Adipocyte (in vitro differentiated cells): Measurements from ENCODE around the gene GTF2E1.
A peak's percentile ranks its signal among the peaks of the same experiment; 100 is the strongest.
"Not testable (repeated sequence)": the region's sequence is repeated elsewhere in the genome, so short reads cannot be mapped to it uniquely, and the experiment has no call there.

ENCODE experiments used
- DNase-seq: peaks from one replicate; pipeline ENCODE4 v3.0.0-alpha.2; 2015; ENCODE audit warnings: low read depth
- H3K27me3 ChIP-seq: replicated peaks from 2 replicates; pipeline ENCODE4 v1.7.0; 2013; ENCODE audit warnings: mild to moderate bottlenecking, low read length, moderate library complexity; ENCODE audit not compliant: control insufficient read depth, insufficient read depth
- H3K36me3 ChIP-seq: 2 replicates; pipeline ENCODE4 v1.7.0; 2013; ENCODE audit warnings: low read length, mild to moderate bottlenecking, moderate library complexity; ENCODE audit not compliant: control insufficient read depth, insufficient read depth, severe bottlenecking
- H3K4me1 ChIP-seq: 2 replicates; pipeline ENCODE4 v1.7.0; 2013; ENCODE audit warnings: mild to moderate bottlenecking, low read length, moderate library complexity; ENCODE audit not compliant: control insufficient read depth, insufficient read depth
- H3K4me3 ChIP-seq: 2 replicates; pipeline ENCODE4 v1.7.0; 2013; ENCODE audit warnings: mild to moderate bottlenecking, low read length, moderate library complexity
- H3K9ac ChIP-seq: 2 replicates; pipeline ENCODE4 v1.7.0; 2013; ENCODE audit warnings: mild to moderate bottlenecking, low read length, moderate library complexity
- H3K9me3 ChIP-seq: 2 replicates; pipeline ENCODE4 v1.7.0; 2013; ENCODE audit warnings: mild to moderate bottlenecking, low read length, moderate library complexity; ENCODE audit not compliant: control insufficient read depth

The GTF2E1 gene

DNA sequence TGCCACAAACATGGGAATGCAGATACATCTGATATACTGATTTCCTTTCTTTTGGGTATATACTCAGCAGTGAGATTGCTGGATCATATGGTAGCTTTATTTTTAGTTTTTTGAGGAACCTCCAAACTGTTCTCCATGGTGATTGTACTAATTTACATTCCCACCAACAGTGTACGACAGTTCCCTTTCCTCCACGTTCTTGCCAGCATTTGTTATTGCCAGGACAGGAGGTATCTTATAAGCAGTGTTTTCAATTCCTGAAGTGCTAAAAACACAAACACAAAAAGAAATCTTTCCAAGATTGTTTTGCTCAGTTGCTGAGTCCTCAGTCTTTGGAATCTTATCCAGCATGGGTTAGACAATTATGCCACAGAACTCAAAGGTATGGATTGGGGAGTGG is 13.5 kb downstream of the GTF2E1 start:
- Histone ChIP-seq H3K4me3 (no peak overlapping the region), H3K9ac (no peak overlapping the region), H3K27me3 (no peaks in the 10 kb centered on the region), H3K4me1 (peaks cover 11% of the 10 kb centered on the region), H3K36me3 (peaks cover 19% of the 10 kb centered on the region), H3K9me3 (no peaks in the 10 kb centered on the region)
- DNase-seq = no peak

DNA sequence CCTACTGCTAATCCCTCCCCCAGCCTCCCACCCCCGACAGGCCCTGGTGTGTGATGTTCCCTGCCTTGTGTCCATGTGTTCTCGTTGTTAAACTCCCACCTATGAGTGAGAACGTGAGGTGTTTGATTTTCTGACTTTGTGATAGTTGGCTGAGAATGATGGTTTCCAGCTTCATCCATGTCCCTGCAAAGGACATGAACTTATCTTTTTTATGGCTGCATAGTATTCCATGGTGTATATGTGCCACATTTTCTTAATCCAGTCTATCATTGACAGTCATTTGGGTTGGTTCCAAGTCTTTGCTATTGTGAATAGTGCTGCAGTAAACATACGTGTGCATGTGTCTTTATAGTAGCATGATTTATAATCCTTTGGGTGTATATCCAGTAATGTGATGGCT is 16.0 kb downstream of the GTF2E1 start:
- not testable (repeated sequence) for H3K4me3 ChIP-seq, H3K27me3 ChIP-seq, H3K9me3 ChIP-seq, DNase-seq, H3K9ac ChIP-seq, H3K36me3 ChIP-seq
- H3K4me1 ChIP-seq = peaks cover 10% of the 10 kb centered on the region

DNA sequence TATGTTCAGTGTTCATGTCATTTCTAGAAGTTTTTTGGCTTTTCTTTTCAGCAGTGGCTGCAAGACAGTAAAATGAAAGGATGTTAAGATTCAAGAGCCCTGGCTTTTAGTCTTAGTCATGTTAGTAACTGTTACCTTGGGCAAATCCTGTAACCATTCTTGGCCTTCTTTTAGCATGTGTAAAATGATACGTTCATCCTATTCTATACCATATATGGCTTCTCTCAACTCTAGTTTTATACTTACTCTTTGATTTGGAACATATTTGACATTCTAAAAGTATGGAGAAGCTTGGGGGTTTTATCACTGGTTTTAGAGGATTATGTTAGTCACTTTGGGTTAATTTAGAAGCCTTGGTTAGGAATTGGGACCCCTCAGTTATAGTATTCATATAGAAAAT is 20.1 kb downstream of the GTF2E1 start:
- no peak overlapping the region for H3K9ac ChIP-seq
- H3K4me3 ChIP-seq = no peak overlapping the region
- peak; percentile 50 for DNase-seq
- H3K4me1 ChIP-seq = peaks cover 11% of the 10 kb centered on the region
- no peaks in the 10 kb centered on the region for H3K27me3 ChIP-seq
- no peaks in the 10 kb centered on the region for H3K9me3 ChIP-seq
- H3K36me3 ChIP-seq = peaks cover under 1% of the 10 kb centered on the region

DNA sequence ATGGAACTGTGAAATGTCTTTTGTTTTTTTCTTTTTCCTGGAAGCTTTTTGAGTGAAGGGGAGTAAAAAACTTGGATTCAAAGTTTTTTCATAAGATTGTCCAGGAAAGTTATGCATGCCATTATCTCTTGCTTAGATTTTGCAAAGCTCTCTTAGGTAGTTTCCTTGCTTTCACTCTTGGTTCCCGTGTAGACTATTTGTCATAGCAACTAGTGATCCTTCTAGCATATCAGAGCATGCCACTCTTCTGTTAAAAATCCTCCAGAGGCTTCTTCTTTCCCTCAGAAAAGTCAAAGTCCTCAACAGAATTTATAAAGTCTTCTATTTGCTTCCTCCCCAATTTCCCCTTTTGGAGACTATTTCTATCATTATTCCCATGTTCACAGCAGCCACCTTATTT is 21.1 kb downstream of the GTF2E1 start:
- peaks cover 17% of the 10 kb centered on the region for H3K4me1 ChIP-seq
- H3K36me3 ChIP-seq = no peaks in the 10 kb centered on the region
- H3K27me3 ChIP-seq = no peaks in the 10 kb centered on the region
- H3K4me3 ChIP-seq = no peak overlapping the region
- H3K9me3 ChIP-seq = no peaks in the 10 kb centered on the region
- no peak overlapping the region for H3K9ac ChIP-seq
- no peak for DNase-seq

DNA sequence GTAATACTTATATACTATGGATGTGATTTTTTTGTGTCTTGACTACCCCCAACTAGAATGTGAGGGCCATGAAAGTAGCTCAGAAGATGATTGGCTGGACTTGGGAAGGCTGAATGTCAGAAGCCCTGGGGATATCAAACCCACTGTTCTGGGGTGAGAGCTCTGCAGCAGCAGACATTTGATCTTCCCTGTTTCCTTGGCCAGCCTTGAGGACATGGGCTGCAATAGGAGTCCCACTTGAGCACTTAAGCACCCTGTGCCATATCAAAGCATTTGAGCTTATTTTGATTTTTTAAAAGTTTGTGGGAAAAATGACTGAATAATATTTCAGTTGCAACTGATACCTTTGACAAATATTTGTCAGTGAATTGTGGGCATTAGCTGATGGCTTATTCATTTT is 21.7 kb downstream of the GTF2E1 start:
- H3K9me3 ChIP-seq = no peaks in the 10 kb centered on the region
- no peak overlapping the region for H3K4me3 ChIP-seq
- H3K27me3 ChIP-seq = no peaks in the 10 kb centered on the region
- H3K9ac ChIP-seq = no peak overlapping the region
- no peak for DNase-seq
- no peaks in the 10 kb centered on the region for H3K36me3 ChIP-seq
- peaks cover 17% of the 10 kb centered on the region for H3K4me1 ChIP-seq

DNA sequence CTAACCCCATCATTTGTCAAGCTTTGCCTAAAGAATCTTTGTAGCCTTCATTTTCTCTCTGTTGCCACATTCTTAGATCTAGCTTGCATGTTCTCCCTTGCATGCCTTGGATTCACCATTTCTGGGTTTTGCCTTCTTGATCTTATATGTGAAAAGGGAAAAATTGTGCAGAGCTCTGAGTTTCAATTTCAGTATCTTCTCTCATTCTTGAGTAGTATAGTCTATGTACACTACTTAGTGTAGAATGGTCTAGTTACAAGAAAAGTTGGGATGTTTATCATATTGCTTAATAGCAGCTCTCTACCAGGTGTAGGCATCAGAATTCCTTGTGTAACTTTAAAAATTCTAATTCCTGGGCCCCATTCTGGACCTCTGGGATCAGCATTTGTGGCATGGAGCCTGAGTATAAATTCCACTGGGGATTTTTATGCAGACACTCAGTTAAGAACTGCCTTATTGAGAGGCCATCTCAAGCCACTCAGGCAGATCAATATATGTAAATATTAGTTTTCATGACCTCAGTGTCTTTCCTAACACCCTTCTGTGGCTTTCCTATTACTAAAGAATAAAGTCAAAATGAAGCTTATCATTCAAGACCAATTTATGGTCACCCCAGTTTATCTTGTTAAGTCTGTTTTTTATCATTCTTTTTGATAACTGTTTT is 23.4 kb downstream of the GTF2E1 start:
- H3K9me3 ChIP-seq = no peaks in the 10 kb centered on the region
- H3K36me3 ChIP-seq = no peaks in the 10 kb centered on the region
- no peak for DNase-seq
- H3K4me1 ChIP-seq = peaks cover 17% of the 10 kb centered on the region
- no peaks in the 10 kb centered on the region for H3K27me3 ChIP-seq
- no peak overlapping the region for H3K4me3 ChIP-seq
- H3K9ac ChIP-seq = no peak overlapping the region

DNA sequence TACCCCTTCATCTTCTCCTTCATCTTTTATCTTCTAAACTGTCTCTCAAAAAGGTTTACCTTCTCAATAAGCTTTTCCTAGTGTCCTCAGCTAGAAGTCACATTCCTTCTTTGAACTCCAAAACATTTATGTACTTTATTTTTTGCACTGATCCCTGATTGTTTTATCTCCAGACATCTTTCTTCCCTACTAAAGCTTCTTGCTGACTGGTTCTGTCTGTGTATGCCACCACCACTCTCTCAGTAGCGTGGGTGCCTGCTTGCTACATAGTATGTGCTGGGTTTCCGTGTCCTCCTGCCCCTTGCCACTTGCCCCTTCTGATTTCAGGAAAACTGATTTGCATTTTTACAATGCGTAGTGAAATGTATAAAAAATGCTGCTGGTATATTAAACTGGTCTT is 24.0 kb downstream of the GTF2E1 start:
- DNase-seq = no peak
- no peaks in the 10 kb centered on the region for H3K36me3 ChIP-seq
- no peaks in the 10 kb centered on the region for H3K27me3 ChIP-seq
- H3K4me3 ChIP-seq = no peak overlapping the region
- peaks cover 17% of the 10 kb centered on the region for H3K4me1 ChIP-seq
- H3K9me3 ChIP-seq = no peaks in the 10 kb centered on the region
- no peak overlapping the region for H3K9ac ChIP-seq

- Histone ChIP-seq H3K9me3 (no peaks in the 10 kb centered on the region), H3K4me1 (peaks cover 17% of the 10 kb centered on the region), H3K36me3 (peaks cover 4% of the 10 kb centered on the region), H3K9ac (no peak overlapping the region), H3K27me3 (no peaks in the 10 kb centered on the region), H3K4me3 (no peak overlapping the region)
- DNase-seq = peak; percentile 32
Measured at GRCh38 chr3:120767106-120767505, 24.6 kb downstream of the GTF2E1 start.

DNA sequence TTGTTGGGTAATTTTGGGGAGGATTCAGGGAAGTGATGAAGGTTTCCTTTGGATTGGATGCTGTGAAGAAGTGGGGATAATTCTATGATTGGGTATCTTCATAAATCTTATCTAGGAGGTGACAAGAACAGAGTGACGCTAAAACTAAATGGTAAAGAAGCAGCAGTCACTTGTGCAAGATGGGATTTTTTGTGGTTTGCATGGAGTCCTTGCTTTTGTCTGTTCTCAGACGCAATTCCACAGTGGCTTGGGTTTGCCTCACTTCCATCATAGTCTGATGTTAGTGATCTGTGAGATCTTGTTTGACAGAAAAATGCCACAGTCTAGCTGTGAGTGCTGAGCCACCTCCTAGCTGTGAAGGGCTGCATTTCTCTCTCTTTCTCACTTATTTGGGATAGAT is 26.9 kb downstream of the GTF2E1 start:
- Histone ChIP-seq H3K4me3 (no peak overlapping the region), H3K36me3 (peaks cover 13% of the 10 kb centered on the region), H3K4me1 (peaks cover 17% of the 10 kb centered on the region), H3K9me3 (no peaks in the 10 kb centered on the region), H3K27me3 (no peaks in the 10 kb centered on the region), H3K9ac (no peak overlapping the region)
- DNase-seq = no peak

DNA sequence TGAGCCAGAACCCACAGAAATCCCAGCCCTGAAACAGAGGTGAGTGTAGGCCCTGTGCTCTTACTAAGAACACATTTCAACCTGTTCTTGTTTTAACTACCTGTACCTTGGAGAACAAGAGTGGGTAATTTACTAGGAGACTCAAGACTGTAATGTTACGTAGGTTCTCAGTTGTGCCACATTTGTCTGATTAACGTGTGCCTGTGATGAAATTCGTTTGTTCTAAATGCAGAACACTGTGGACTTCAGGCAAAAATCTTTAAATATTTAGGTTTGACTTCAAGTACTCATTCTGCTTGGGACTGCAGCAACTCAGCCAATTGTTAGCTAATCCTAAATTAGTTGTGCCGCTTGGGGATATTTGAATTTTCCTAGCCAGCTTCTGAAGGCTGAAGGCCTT is 28.3 kb downstream of the GTF2E1 start:
- H3K27me3 ChIP-seq = no peaks in the 10 kb centered on the region
- H3K4me1 ChIP-seq = peaks cover 17% of the 10 kb centered on the region
- no peaks in the 10 kb centered on the region for H3K9me3 ChIP-seq
- no peak for DNase-seq
- peaks cover 24% of the 10 kb centered on the region for H3K36me3 ChIP-seq
- H3K4me3 ChIP-seq = no peak overlapping the region
- no peak overlapping the region for H3K9ac ChIP-seq

- Histone ChIP-seq H3K27me3 (no peaks in the 10 kb centered on the region), H3K4me1 (peaks cover 12% of the 10 kb centered on the region), H3K9me3 (no peaks in the 10 kb centered on the region), H3K36me3 (peaks cover 36% of the 10 kb centered on the region), H3K9ac (no peak overlapping the region), H3K4me3 (no peak overlapping the region)
- DNase-seq = no peak
Measured at GRCh38 chr3:120772081-120772480, 29.5 kb downstream of the GTF2E1 start.

DNA sequence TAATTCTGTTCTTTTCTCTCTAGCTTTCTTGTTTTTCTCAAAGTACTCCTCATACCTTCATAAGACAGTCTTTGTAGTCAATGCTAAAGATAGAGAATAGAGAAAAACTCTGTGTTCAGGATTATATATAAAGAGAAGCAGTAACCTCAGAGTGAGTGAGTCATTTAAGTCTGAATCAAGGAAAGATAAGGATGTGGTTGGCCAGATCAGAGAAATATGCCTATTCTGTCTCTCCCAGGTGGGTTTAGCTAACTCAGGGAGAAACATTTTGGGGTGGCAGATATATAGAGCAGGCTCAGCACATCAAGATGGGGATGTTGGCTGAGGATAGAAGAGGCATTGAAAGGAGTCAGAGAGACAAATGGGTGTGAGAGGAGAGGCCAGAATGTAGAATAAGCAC is 31.4 kb downstream of the GTF2E1 start:
- Histone ChIP-seq H3K4me3 (no peak overlapping the region), H3K9ac (no peak overlapping the region), H3K36me3 (peaks cover 39% of the 10 kb centered on the region), H3K9me3 (no peaks in the 10 kb centered on the region), H3K4me1 (no peaks in the 10 kb centered on the region), H3K27me3 (no peaks in the 10 kb centered on the region)
- no peak for DNase-seq
